Chondrocyte (in vitro differentiated cells): Measurements from ENCODE around the gene ANKRD1. TPM values are rescaled to one million over a fixed set of nuclear protein-coding genes. Genes with fewer than 3 reads are reported as not detected.

ENCODE experiments used
- DNase-seq: peaks from one replicate; pipeline ENCODE4 v3.0.0; 2021; ENCODE audit warnings: mixed read lengths, low spot score
- H3K27ac Mint-ChIP-seq: one replicate; pipeline ENCODE4 v1.8.0; 2021; ENCODE audit warnings: mild to moderate bottlenecking, moderate library complexity, mixed read lengths; ENCODE audit not compliant: unreplicated experiment
- H3K27me3 Mint-ChIP-seq: 2 replicates; pipeline ENCODE4 v1.8.0; 2021; ENCODE audit warnings: low read depth, mixed read lengths
- H3K36me3 Mint-ChIP-seq: 2 replicates; pipeline ENCODE4 v1.8.0; 2021; ENCODE audit warnings: low read depth, mixed read lengths
- H3K4me1 Mint-ChIP-seq: 2 replicates; pipeline ENCODE4 v1.8.0; 2021; ENCODE audit warnings: low read depth, mild to moderate bottlenecking, mixed read lengths
- H3K4me3 Mint-ChIP-seq: one replicate; pipeline ENCODE4 v1.8.0; 2021; ENCODE audit warnings: mild to moderate bottlenecking, moderate library complexity, mixed read lengths; ENCODE audit not compliant: unreplicated experiment
- H3K9me3 Mint-ChIP-seq: 2 replicates; pipeline ENCODE4 v1.8.0; 2021; ENCODE audit warnings: low read depth, mixed read lengths
- total RNA-seq: library from RNA; stranded (reverse); gene quantifications from 3 replicates; pipeline ENCODE4 v1.2.1, GENCODE V29; 2021
- TF ChIP-seq, protein P1 (sequence below): fragments of 200-600 bp; sonication (generic); IDR thresholded peaks from 2 replicates; pipeline ENCODE4 v1.5.0; 2021; ENCODE audit warnings: antibody characterized with exemption, mild to moderate bottlenecking, moderate library complexity

ANKRD1 gene
- total RNA-seq, 1 donor from 2014 or later = 261 TPM

GRCh38 chr10:90966146-90966545, 45.3 kb upstream of the ANKRD1 start:
- no peaks in the 10 kb centered on the region for H3K36me3 Mint-ChIP-seq
- TF ChIP-seq, protein P1, sequence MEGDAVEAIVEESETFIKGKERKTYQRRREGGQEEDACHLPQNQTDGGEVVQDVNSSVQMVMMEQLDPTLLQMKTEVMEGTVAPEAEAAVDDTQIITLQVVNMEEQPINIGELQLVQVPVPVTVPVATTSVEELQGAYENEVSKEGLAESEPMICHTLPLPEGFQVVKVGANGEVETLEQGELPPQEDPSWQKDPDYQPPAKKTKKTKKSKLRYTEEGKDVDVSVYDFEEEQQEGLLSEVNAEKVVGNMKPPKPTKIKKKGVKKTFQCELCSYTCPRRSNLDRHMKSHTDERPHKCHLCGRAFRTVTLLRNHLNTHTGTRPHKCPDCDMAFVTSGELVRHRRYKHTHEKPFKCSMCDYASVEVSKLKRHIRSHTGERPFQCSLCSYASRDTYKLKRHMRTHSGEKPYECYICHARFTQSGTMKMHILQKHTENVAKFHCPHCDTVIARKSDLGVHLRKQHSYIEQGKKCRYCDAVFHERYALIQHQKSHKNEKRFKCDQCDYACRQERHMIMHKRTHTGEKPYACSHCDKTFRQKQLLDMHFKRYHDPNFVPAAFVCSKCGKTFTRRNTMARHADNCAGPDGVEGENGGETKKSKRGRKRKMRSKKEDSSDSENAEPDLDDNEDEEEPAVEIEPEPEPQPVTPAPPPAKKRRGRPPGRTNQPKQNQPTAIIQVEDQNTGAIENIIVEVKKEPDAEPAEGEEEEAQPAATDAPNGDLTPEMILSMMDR = no peak
- no peaks in the 10 kb centered on the region for H3K9me3 Mint-ChIP-seq
- no peak overlapping the region for H3K27ac Mint-ChIP-seq
- H3K4me3 Mint-ChIP-seq = no peak overlapping the region
- no peak for DNase-seq
- H3K4me1 Mint-ChIP-seq = peaks cover 30% of the 10 kb centered on the region
- H3K27me3 Mint-ChIP-seq = no peaks in the 10 kb centered on the region

- TF ChIP-seq, protein P1 = no peak
- no peak overlapping the region for H3K4me3 Mint-ChIP-seq
- H3K4me1 Mint-ChIP-seq = peaks cover 32% of the 10 kb centered on the region
- H3K36me3 Mint-ChIP-seq = no peaks in the 10 kb centered on the region
- H3K27ac Mint-ChIP-seq = no peak overlapping the region
- H3K27me3 Mint-ChIP-seq = no peaks in the 10 kb centered on the region
- no peaks in the 10 kb centered on the region for H3K9me3 Mint-ChIP-seq
- DNase-seq = no peak
These were observed 44.8 kb upstream of the ANKRD1 start for GRCh38 chr10:90965720-90966119.

- Mint-ChIP-seq H3K4me1 (peaks cover 35% of the 10 kb centered on the region), H3K36me3 (no peaks in the 10 kb centered on the region)
- no peak for DNase-seq
These were observed 44.0 kb upstream of the ANKRD1 start for GRCh38 chr10:90964781-90965465.

GRCh38 chr10:90963331-90963730, 42.4 kb upstream of the ANKRD1 start:
- TF ChIP-seq, protein P1 = no peak
- Mint-ChIP-seq H3K27ac (no peak overlapping the region), H3K27me3 (no peaks in the 10 kb centered on the region), H3K36me3 (no peaks in the 10 kb centered on the region), H3K9me3 (peaks cover 2% of the 10 kb centered on the region), H3K4me1 (peaks cover 31% of the 10 kb centered on the region), H3K4me3 (no peak overlapping the region)
- DNase-seq = no peak

More at GRCh38 chr10:90964781-90965465, 44.0 kb upstream of the ANKRD1 start:
- no peaks in the 10 kb centered on the region for H3K27me3 Mint-ChIP-seq
- no peak overlapping the region for H3K27ac Mint-ChIP-seq
- H3K9me3 Mint-ChIP-seq = no peaks in the 10 kb centered on the region
- H3K4me3 Mint-ChIP-seq = no peak overlapping the region
- TF ChIP-seq, protein P1 = no peak

DNA sequence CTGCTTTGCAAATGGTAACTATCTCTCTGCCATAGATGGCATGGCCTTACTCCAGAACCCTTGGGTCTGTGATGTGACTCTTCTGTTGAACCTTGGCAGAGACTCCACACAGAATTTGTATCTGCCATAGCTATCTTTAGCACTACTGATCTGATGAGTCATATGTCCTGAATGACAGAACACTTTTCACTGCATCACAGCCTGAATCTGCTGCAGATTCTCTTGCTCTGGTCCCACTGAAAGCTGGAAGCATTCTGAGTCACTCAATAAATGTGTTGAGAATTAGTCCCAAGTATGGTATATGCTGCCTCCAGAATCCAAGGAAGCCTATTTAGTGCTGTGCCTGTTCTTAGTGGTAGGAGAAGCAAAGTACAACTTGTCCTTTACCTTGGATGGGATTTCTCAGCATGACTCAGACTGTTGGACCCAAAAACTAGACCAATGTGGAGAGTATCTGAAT, 39.5 kb upstream of the ANKRD1 start:
- Mint-ChIP-seq H3K36me3 (no peaks in the 10 kb centered on the region), H3K9me3 (peaks cover 3% of the 10 kb centered on the region), H3K27me3 (no peaks in the 10 kb centered on the region), H3K4me1 (peaks cover 39% of the 10 kb centered on the region), H3K27ac (peak overlapping the region; percentile 88), H3K4me3 (no peak overlapping the region)
- TF ChIP-seq, protein P1 = peak; percentile 33
- DNase-seq = no peak
